K562 (cell line): ENCODE data around the gene NUDT1. TPM values are rescaled to one million over a fixed set of nuclear protein-coding genes. Genes with fewer than 3 reads are reported as not detected.

ENCODE experiments used
- BMI1 ChIP-seq: fragments of 150-350 bp; IDR thresholded peaks from 2 replicates; pipeline ENCODE4 v1.6.1; 2014; ENCODE audit warnings: low read length
- CHD1 ChIP-seq: fragments of 200-600 bp; sonication (generic); IDR thresholded peaks from one replicate; pipeline ENCODE4 v1.6.1; 2012; ENCODE audit warnings: mild to moderate bottlenecking, moderate library complexity, low read length, inconsistent platforms
- CUX1 ChIP-seq: fragments of 200-800 bp; sonication (Bioruptor generic); IDR thresholded peaks from 2 replicates; pipeline ENCODE4 v1.6.1; 2016; ENCODE audit warnings: missing genetic modification characterization, missing compliant biosample characterization
- ERF ChIP-seq: fragments of 450-650 bp; formaldehyde crosslinking; IDR thresholded peaks from 2 replicates; pipeline ENCODE4 v1.4.0; 2020; ENCODE audit warnings: mild to moderate bottlenecking, mixed read lengths
- FOSL1 ChIP-seq: fragments of 200-800 bp; sonication (Bioruptor generic); conservative IDR thresholded peaks from 2 replicates; pipeline ENCODE4 v1.6.1; 2016; ENCODE audit warnings: missing genetic modification characterization, missing compliant biosample characterization
- NR2C2 ChIP-seq, 2 experiments: fragments of 200-800 bp in 1 of 2; sonication (Bioruptor generic) in 1 of 2; sonication (generic) in 1 of 2; formaldehyde crosslinking in 1 of 2; IDR thresholded peaks; 2 replicates each; pipeline versions ENCODE4 v1.6.1 to v1.8.0; 2016 to 2022; ENCODE audit warnings: mild to moderate bottlenecking in 1 of 2, missing compliant biosample characterization in 1 of 2, missing genetic modification characterization in 1 of 2, missing genetic modification reagents in 1 of 2
- RBM22 ChIP-seq: fragments of 200-400 bp; formaldehyde crosslinking; IDR thresholded peaks from 2 replicates; pipeline ENCODE4 v1.6.1; 2018; ENCODE audit warnings: low read length, low read depth; ENCODE audit not compliant: poor library complexity, severe bottlenecking
- RBM39 ChIP-seq: fragments of 200-400 bp; formaldehyde crosslinking; optimal IDR thresholded peaks from 2 replicates; pipeline ENCODE3; 2018; ENCODE audit warnings: low read depth, low read length
- TFAM ChIP-seq: fragments of 250-450 bp; sonication (Bioruptor Pico); conservative IDR thresholded peaks from 2 replicates; pipeline ENCODE4 v1.5.0; 2021; ENCODE audit warnings: mild to moderate bottlenecking, moderate library complexity
- YY1 ChIP-seq, 3 experiments: IDR thresholded peaks; 2 replicates each; pipeline ENCODE4 v1.6.1; 2011; ENCODE audit warnings: low read length in 2 of 3, mild to moderate bottlenecking in 2 of 3, moderate library complexity in 2 of 3, borderline replicate concordance in 1 of 3, control low read depth in 1 of 3, low read depth in 1 of 3; ENCODE audit not compliant: insufficient read depth in 3 of 3, insufficient replicate concordance in 2 of 3, control insufficient read depth in 1 of 3, insufficient read length in 1 of 3; ENCODE audit errors: extremely low read depth in 1 of 3
- ZBTB5 ChIP-seq: fragments of 450-650 bp; IDR thresholded peaks from 2 replicates; pipeline ENCODE4 v1.6.1; 2017; ENCODE audit warnings: antibody characterized with exemption
- polyA plus RNA-seq, 8 experiments: library from polyadenylated mRNA; depleted of rRNA in 4 of 8; stranded (reverse) in 5 of 8; unstranded in 3 of 8; fragments of >200 nt; fragmentation: Nextera tagmentation in 2 of 8; fragmentation: Illumina TruSeq in 1 of 8; extraction: Ambion mirVana in 2 of 8; extraction: Trizol in 1 of 8; gene quantifications; 2 replicates each; pipeline versions ENCODE4 v1.2.1 to v1.2.3, GENCODE V29; 2011 to 2014; ENCODE audit warnings: inconsistent platforms in 1 of 8, missing spikeins in 1 of 8
- total RNA-seq, 7 experiments: library from RNA; depleted of rRNA in 6 of 7; stranded (reverse); fragments of >200 nt in 6 of 7; fragmentation: Illumina TruSeq in 2 of 7; extraction: Trizol in 2 of 7; gene quantifications; 2 replicates each; pipeline versions ENCODE4 v1.2.1 to v1.2.3, GENCODE V29; 2011 to 2021; ENCODE audit warnings: low replicate concordance in 1 of 7

The NUDT1 gene
- total and polyA plus RNA-seq, 9 of the 15 experiments (the other 6 are each of a cell fraction or from before 2014, with no cell fraction given) = 5.3 to 73.3 (median 29.6) TPM

- TF ChIP-seq ZBTB5 = no peak
- TF ChIP-seq ERF (CRISPR knock-in tag) = no peak
- no peak for TF ChIP-seq YY1 (IDR thresholded peaks at IDR 0.05; ENCODE audit: borderline replicate concordance in 1 of 3, control insufficient read depth in 1 of 3, extremely low read depth in 1 of 3, insufficient read depth in 3 of 3, insufficient read length in 1 of 3, insufficient replicate concordance in 2 of 3, low read depth in 1 of 3, low read length in 2 of 3)
- no peak for TF ChIP-seq CUX1
- no peak for TF ChIP-seq FOSL1
- no peak for TF ChIP-seq CHD1
- no peak for TF ChIP-seq TFAM (CRISPR knock-in tag)
- no peak for TF ChIP-seq NR2C2 (CRISPR knock-in tag; IDR thresholded peaks at IDR 0.05)
- TF ChIP-seq NR2C2 (tag; IDR thresholded peaks at IDR 0.05) = no peak
- no peak for TF ChIP-seq RBM39
- TF ChIP-seq RBM22 = no peak
- TF ChIP-seq BMI1 = no peak
Measured at GRCh38 chr7:2251381-2251780, 9.4 kb downstream of the NUDT1 start (continued).
